ENCODE measurements around the gene TERB2.
"Not testable (repeated sequence)": the region's sequence is repeated elsewhere in the genome, so short reads cannot be mapped to it uniquely, and the experiment has no call there.

The TERB2 gene

GRCh38 chr15:45001180-45001579 lies 44.7 kb downstream of the TERB2 start:
- in situ Hi-C loops (cut with MboI; ENCODE audit: low sequenced_read_pairs), result not testable (repeated sequence)

GRCh38 chr15:45003731-45004410 lies 47.4 kb downstream of the TERB2 start:
- in situ Hi-C loops (cut with MboI; ENCODE audit: low sequenced_read_pairs), result not testable (repeated sequence)

- in situ Hi-C loops (cut with MboI; ENCODE audit: low sequenced_read_pairs), result not testable (repeated sequence)
These were observed 48.2 kb downstream of the TERB2 start for GRCh38 chr15:45004590-45005175.

GRCh38 chr15:45009046-45009445 lies 52.6 kb downstream of the TERB2 start:
- in situ Hi-C loops (cut with MboI; ENCODE audit: low sequenced_read_pairs), result no loop called here

GRCh38 chr15:45015114-45015513 lies 58.6 kb downstream of the TERB2 start:
- in situ Hi-C loops (cut with MboI; ENCODE audit: low sequenced_read_pairs), result not testable (repeated sequence)

- in situ Hi-C loops (cut with MboI; ENCODE audit: low sequenced_read_pairs), result not testable (repeated sequence)
These were observed 63.9 kb downstream of the TERB2 start for GRCh38 chr15:45020222-45020900.

GRCh38 chr15:45020901-45021259 lies 64.4 kb downstream of the TERB2 start:
- in situ Hi-C loops (cut with MboI; ENCODE audit: low sequenced_read_pairs), result not testable (repeated sequence)

- in situ Hi-C loops (cut with MboI; ENCODE audit: low sequenced_read_pairs), result no loop called here
These were observed 64.9 kb downstream of the TERB2 start for GRCh38 chr15:45021348-45021747.

- in situ Hi-C loops (cut with MboI; ENCODE audit: low sequenced_read_pairs), result no loop called here
These were observed 66.6 kb downstream of the TERB2 start, which contains the start of gene SORD for GRCh38 chr15:45022871-45023658. Gene SORD, plus strand, starts transcription at chr15:45023195. Its CDS starts 89 bp downstream, at chr15:45023284.

GRCh38 chr15:45023659-45024225 lies 67.3 kb downstream of the TERB2 start:
- in situ Hi-C loops (cut with MboI; ENCODE audit: low sequenced_read_pairs), result no loop called here

- in situ Hi-C loops (cut with MboI; ENCODE audit: low sequenced_read_pairs), result not testable (repeated sequence)
These were observed 68.2 kb downstream of the TERB2 start for GRCh38 chr15:45024649-45025048.

- in situ Hi-C loops (cut with MboI; ENCODE audit: low sequenced_read_pairs), result not testable (repeated sequence)
These were observed 69.1 kb downstream of the TERB2 start for GRCh38 chr15:45025627-45026026.

- in situ Hi-C loops (cut with MboI; ENCODE audit: low sequenced_read_pairs), result no loop called here
These were observed 70.2 kb downstream of the TERB2 start for GRCh38 chr15:45026651-45027190.

- in situ Hi-C loops (cut with MboI; ENCODE audit: low sequenced_read_pairs), result no loop called here
These were observed 70.7 kb downstream of the TERB2 start for GRCh38 chr15:45027220-45027619.

Measured in hTERT RPE-1 (cell line).